Measurements from ENCODE around the gene TMEM191B.
A peak's percentile ranks its signal among the peaks of the same experiment; 100 is the strongest.
"Not testable (repeated sequence)": the region's sequence is repeated elsewhere in the genome, so short reads cannot be mapped to it uniquely, and the experiment has no call there.

The TMEM191B gene

DNA sequence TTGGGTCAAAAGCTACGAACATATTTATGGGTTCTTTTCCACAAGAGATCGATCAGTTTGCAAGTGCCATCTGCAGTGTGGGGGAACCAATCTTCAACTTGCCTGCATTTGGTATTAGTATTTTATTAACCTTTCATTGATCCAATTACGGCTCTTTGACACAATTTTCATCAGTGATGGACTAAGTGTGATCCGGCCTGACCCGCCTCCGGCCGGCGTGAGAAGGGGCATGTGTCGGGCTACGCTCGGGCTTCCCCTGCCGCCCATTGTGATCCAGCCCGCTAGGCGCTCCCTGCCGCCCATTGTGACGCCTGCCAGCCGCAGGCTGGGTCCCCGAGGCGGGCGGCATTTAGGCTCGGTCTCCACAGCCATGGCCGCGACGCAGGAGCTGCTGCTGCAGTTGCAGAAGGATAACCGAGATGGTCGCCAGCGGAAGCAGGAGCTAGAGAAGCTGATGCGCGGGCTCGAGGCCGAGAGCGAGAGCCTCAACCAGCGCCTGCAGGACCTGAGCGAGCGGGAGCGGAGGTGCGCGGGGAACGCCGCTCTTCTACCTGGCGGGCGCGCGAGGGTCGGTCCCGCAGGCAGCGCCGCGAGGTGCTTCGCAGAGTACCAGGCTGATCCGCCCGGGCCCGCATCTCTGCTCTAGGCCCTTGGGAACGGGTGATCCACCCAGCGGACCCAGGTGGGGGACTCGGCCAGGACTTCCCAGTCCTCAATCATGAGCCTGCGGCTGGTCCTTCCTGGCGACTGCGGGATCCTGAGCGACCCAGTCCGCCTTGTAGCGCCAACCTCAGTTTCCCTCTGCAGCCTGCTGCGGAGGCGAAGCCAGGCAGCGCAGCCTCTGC lies at the start of gene TMEM191B:
TMEM191B (plus strand) TSS at position 51 of the 845 bp plus-strand sequence; CDS start at position 230, 179 bp downstream.
- not testable (repeated sequence) for DNase-seq

DNA sequence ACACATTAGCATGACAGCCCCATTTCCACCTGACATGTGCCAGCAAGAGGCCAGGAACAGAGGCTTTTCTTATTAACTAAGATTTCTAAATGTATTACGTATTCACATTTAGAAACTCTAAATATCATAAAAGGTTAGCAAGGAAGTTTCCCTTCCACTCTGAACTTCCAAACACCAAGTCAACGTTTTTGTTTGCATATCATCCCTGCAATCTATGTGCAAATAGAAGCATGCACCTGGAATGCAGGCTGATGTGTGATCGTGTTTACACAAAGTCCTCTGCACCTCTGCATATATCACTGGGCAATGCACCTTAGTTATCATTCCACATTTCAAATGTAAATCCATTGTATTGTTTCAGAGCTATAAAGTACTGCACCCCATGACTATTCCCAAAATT lies 31.4 kb upstream of the TMEM191B start:
- not testable (repeated sequence) for DNase-seq

DNA sequence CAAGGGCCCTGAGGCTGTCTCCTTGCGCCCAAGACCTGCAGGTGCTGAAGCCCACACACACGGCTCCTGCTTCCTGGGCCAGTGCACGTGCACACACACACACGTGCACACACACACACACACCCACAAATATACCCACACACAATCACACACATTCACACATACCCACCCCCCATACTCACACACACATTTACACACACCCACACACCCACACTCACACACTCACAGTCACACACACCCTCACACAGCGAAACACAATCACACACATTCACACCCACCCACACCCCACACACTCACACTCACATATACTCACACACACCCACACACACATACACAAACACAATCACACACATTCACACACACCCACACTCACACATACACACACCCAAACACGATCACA lies 16.3 kb upstream of the TMEM191B start:
- not testable (repeated sequence) for DNase-seq

DNA sequence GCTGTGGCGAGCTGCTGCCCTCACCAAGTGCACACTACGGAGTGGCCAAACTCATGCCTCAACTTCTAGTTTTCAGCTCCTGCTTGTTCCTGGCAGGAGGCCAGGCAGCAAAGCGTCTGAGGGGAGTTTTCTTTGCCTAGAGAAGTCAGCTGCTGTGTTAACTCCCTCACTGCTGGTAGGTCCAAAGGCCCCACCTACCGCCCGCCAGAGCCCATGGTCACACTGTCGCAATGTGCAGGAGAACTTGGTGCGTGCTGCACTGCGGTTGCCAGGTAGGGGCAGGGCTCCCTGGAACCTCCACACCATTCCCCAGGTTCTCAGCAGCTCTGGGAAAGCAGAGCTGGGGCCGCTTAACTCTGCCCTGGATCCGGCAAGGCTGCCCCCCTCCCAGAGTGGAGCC lies 15.2 kb upstream of the TMEM191B start:
- not testable (repeated sequence) for DNase-seq

DNA sequence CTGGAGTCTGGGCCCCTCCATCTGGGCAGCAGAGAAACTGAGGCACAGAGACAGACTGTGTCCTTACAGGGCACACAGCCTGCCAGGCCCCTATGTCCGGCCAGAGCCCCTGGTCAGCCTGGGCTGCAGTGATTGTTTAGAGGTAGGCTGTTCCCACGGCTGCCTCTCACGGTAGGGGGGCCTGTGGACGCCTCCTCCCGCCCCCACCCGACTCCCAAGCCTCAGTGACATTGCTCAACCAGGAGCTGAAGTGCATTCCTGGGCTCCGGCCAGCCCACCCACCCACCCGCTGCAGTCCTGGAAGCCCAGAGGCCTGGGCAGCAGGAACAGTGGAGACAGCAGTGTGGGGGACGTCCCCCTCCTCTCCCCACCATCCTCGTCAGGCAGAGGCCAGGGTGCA lies 14.1 kb upstream of the TMEM191B start:
- DNase-seq: not testable (repeated sequence)

DNA sequence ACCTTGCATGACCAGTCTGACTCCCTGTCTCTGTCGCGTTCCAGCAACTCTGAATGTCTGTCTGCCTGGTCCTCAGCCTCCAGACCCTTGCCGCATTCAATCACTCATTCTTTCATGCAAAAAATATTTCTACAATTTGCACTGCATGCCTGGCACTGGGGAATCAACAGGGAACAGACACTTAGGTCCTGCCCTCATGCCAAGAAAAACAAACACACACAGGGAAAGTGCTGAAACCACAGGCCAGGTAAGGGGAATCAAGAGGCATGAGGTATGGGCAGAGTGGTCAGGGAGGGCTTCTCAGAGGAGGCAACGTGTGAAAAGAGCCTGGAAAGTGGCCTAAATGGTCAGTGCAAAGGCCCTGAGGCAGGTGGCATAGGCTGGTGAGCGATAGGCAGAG lies 9.5 kb upstream of the TMEM191B start, which contains the start of gene GGTLC3:
GGTLC3 (minus strand) TSS at position 101 of the 400 bp plus-strand sequence. CDS start 264 bp downstream, outside the sequence.
- DNase-seq: not testable (repeated sequence)

DNA sequence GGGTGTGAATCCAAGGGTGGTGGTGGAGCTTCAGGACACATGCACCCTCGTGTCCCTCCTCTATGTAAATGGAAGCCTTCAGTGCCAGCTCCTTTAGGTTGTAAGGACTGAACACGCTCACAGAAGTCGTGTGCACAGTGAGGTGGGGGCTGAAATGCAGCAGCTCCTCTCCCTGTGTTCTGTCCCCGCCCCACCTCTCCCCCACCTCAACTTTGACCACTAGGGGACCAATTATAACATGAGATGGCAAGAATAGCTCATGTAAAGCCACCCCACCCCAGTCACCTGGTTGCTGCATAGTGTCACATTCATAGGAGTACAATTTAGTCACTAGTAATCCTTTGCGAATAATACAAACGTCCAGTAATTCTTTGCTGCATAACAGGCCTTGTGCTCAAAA lies 4.8 kb upstream of the TMEM191B start:
- DNase-seq: not testable (repeated sequence)

DNA sequence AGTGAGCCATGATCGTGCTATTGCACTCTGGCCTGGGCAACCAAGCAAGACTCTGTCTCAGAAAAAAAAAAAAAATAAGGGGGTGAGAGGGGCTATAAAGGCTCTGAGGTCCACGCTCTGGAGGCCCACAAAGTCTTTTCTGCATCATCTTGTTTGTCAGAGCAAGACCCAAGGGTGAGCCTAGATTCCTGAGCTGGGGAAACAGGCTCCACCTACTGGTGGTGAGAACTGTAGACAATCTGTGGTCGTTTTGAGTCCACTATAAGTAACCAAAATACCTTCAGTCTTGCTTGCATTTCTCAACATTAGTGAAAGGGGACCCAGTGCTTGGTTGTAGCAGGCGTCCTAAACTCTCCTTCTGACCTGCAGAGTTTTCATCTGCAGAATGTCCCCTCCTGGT lies 4.3 kb upstream of the TMEM191B start:
- not testable (repeated sequence) for DNase-seq

DNA sequence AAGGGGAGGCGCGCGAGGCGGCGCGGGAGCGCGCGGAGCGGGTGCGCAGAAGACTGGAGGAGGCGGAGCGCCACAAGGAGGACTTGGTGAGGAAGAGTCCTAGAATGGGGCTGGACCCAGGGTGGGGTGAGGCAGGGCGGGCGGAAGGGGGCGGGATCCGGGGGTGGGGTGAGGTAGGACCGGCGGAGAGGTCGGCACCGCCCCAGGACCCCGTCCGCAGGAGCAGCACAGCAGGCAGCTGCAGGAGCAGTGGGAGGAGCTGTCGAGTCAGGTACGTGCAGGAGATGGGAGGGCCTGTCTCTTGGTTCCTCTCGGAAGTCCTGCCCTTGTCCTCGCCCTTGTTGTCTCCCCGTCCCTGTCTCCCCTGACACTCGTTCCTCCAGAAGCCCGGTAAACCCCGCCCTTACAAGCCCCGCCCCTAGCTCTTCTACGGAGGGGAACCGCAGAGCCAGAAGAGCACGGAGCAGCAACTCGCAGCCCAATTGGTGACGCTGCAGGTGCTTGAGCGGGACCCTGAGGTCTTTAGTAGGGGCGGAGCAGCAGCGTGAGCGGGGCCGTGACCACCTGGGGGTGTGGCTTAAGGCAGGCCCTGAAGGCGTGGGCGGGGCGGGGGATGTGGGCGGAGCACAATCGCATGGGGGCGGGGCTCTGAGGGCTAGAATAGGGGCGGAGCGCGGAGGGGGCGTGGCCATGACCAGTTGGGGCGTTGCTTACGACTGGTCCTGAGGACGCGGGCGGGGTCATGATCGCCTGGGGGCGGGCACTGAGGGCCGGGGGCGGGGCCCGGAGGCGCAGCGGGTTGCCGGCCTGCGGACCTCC lies 1.2 kb downstream of the TMEM191B start:
- DNase-seq: peak; percentile 43

DNA sequence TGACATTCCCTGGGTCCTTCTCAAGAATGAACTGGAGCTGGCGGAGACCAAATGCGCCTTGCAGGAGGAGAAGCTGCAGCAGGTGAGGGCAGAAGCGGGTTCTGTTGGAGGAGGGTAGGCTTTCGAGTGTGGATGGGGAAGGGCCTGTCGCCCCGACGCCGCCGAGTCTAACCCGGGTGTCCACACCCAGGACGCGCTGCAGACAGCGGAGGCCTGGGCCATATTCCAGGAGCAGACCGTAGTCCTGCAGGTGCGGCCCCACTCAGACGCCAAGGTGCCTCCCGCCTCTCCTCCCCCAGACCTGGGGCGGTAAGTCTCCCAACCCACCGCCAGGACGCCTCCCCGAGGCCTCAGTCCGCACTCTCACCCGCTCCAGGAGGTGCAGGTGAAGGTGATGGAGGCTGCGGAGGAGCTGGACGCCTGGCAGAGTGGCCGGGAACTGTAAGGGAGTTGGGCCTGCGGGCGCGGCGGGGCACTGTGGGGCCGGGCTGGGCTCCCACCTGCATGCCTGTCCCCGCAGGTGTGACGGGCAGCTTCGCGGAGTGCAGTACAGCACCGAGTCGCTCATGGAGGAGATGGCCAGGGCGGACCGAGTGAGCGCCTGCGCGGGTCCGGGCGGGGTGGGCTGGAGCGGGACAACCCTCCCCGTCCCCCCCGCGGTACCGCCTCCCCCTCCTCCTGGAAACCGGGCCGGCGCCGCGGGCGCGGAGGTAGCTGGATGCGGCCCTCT lies 2.0 kb downstream of the TMEM191B start:
- not testable (repeated sequence) for DNase-seq

DNA sequence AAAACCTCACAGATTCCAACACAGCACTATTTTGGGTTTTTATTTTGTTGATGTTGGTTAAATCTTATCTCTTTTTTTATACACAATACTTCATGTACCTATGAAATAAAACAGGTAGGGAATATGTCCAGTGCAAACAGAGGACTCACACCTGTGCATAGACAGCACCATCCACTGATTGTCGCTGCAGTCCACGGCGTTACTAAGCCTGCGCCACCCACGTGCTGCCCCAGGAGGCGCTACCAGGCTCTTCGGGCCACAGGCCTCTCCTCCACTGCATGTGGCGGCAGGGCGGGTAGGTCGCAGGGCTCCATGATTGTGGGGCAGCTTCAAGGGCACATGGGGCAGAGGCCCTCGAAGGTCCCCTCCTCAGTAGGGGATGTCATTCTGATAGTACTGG lies 6.0 kb downstream of the TMEM191B start:
- DNase-seq: not testable (repeated sequence)

DNA sequence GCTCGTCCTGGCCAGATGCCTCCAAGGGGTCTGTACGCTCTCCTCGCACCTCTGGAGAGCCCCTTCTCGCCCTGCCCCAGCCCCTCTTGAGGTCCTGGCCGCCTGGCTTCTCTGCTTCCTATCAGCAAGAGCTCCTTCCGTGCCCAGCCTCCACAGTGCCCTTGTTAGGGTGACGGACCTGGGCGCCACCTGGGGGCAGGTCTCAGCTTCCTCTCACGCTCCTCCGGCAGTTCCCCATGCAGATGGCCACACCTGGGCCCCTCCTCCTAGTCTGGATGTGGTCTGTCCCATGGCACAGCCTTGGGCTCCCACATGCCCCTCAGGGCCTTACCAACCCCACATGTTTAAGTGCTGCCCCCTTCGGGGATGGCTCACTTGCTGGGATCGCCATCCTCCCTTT lies 6.7 kb downstream of the TMEM191B start:
- not testable (repeated sequence) for DNase-seq

DNA sequence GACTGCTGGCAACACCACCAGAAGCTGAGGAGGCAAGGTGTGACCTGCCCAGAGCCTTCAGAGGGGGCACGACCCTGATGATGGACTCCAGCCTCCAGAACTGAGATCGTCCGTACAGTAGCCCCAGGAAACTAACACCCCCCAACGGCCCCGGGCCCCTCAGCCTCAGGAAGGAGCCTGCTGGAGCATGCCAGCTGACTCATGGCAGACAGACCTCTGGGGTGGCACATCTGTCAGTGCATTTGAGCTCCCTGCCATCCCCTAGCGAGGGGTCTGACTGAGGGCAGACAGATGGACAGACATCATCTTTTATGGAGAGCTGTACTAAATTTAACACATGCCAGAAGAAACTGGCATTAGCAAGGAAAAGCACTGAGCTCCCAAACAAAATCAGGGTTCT lies 12.4 kb downstream of the TMEM191B start:
- DNase-seq: not testable (repeated sequence)

DNA sequence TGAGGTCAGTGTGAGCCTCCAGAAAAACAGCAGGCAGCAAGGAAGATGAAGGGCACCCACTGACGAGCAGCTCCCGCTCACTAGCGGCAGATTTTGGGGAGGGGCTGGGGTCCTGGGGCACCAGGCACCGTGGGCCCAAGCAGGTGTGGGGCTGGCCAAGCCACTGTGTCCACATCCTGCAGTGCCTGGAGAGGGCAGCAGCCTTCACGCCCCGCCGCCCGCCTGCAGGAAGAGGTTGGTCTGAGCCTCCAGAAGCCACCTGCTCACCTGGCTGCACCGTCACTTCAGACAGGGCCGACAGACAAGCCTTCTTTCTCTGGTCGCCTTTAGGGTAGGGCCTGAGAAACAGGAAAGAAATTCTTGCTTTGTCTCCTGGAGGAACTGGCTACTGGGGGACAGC lies 15.8 kb downstream of the TMEM191B start:
- DNase-seq: not testable (repeated sequence)

DNA sequence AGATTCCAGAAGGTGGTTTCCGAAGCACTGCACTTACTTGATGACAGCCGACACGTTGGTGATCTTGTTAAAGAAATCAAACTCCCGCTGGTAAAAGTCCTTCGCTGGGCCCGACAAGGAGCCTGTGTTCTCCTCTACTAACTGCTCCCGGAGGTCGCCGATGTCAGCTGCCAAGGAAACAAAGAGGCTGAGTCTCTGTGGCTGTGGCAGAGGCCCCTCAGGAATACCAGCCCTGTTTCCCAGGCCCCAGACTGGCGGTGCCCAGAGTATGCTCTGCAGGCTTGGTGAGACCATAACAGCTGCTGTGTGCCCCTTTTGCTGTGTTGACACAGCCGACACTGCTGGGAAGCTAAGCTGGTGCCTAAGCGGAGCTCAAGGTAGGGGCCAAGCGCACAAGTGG lies 17.0 kb downstream of the TMEM191B start:
- not testable (repeated sequence) for DNase-seq

DNA sequence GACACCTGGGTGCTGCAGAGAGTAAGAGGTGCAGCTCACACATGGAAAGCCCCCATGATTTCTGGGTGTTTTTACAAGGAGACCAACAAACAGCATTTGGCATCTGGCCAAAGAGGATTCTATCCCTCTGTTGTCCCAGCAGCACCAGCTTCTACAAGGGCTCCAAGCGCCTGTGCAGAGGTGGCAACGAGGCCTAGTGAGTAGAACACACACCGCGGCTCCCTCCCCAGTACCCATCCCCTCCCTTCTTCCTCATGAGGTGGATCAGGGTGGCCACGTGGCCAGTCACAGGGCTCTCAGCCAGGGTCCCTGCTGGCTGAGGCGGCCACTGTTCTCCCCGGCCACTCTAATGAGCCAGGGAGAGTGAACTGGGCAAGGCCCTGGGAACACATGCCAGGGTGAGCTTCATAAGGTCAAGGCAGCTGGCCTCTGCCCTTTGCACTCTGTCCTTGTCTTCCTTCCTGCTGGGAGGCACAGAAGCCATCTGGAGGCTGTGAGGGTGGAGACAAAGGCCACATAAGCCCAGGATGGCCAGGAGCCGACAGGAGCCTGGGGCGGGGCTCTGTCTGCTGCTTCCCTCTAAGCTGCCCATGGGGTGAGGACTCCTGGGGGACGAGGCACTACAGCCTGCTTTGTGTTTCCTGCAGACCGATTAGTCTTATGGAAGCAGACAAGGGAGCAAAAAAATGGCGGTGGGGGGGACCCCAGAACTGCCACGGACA lies 22.0 kb downstream of the TMEM191B start:
- not testable (repeated sequence) for DNase-seq

DNA sequence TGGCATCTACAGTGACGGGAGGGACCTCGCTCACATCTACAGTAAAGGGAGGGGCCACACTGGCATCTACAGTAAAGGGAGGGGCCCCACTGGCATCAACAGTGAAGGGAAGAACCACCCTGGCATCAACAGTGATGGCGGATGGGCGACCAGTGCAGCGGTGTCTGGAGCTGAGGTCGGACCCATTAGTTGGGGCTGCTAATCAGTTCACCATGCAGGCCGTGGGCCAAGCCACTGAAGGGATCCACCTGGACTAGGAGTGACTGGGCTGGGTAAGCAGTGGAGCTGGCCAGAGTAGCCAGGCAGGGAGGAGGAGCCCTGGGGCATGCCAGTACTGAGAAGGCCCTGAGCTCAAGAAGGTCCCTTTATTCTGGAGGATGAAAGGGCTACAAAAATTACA lies 23.4 kb downstream of the TMEM191B start:
- not testable (repeated sequence) for DNase-seq

DNA sequence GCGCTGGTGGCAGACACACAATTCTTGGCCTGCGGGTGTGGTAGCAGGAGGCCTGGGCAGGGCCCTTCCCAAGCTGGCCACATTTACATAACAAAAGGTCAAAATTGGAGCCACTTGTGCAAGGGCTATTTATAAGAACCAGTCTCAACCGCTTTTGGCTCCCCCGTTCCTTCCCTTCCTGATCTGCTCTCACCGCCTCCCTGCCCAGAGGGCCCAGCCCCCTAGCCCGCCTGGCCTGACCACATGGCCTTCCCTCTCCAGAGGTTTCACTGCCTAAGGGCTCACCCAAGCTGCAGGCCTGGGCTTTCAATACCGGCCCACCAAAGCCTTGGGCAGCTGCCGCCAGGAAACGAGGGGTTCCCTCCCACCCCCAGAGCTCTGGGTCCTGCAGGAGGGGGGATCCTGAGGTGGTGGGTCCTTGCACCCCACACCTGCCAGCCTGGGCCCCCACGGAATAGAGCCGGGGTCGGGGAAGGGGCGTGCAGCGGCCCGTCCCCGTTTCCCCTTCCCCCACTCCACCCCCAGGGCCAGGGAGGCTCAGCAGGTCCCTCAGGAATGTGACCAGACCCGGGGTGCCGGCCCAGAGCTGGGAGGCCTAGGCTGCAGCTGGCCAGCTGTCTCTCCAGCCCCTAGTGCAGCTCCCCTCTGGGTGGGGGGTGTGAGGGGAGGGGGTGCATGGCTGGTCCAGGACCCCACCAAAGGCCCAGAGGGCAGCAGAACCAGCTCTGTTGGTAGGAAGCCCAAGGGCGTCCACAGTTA lies 25.4 kb downstream of the TMEM191B start:
- not testable (repeated sequence) for DNase-seq

DNA sequence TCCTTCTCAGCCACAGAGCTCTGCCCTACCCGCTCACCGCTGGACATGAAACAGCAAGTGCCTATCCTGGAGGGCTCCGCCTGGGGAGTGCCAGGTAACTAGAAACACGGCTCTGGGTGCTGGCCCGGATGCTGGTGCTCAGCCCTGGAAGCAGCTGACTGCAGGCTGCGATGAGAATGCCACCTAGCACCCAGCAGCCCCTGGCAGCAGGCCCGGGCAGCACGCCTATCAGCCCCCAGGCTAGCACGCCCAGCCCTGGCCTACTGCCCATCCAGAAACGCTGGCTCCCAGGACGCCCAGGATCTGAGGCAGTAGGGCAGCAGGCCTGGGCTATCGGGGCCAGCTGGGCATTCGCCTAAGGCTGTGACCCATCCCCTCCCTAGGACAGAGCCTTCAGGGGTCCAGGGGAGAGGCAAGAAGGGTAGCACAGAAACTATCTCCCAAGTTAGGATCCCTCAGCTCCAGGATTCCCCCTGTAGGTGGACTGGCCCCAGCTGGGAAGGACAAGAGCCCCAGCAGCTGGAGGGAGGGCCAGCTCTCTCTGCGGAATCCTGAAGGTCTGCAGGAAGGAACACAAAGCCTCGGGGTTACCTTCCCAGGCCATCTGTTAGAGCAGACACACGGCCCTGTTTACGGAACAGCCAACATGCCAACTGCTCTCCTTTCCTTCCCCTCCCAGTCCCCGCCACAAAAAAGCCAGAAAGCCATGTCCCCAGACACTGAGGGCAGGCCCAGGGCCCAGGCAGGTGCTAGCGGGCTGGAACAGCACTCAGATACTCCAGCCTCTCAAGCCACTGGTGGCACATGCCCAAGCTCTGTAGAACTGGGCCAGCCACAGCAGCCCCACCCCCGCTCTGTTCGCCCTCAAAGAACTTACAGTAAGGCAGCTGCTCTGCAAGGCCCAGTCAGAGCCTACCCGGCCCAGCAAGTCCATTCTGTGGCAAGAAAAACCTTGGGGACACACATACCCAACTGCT lies 27.0 kb downstream of the TMEM191B start:
- not testable (repeated sequence) for DNase-seq

DNA sequence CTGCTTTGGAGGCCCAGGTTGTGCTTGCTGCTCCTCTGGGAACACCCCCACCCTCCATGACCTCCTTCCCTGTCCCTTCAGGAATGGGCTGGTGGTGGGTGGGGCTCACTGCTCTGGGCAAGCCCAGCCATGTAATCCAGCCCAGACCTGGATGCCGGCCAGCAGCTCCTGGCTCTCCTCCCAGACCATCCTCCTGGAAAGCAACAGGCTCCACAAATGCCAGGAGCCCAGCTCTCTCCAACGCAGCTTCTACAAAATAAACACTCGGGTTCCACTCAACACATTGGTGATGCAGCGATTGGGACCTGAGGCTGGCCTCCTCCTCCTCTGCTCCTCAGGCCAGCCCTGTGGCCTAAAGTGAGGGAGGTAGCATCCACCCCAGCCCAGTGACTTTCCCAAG lies 30.9 kb downstream of the TMEM191B start:
- not testable (repeated sequence) for DNase-seq
